GM12878 (cell line): ENCODE measurements around the gene MTMR3. TPM values are rescaled to one million over a fixed set of nuclear protein-coding genes. Genes with fewer than 3 reads are reported as not detected.
A peak's percentile ranks its signal among the peaks of the same experiment; 100 is the strongest.

Source experiments
- ATAC-seq: fragments of 200-7000 bp; cut with Tn5 transposase; 3 replicates; pipeline ENCODE4 v1.9.1; 2020; ENCODE audit warnings: mild to moderate bottlenecking, moderate library complexity
- BruUV-seq: library from RNA; stranded (reverse); fragments of 400-500 nt; replicated peaks from 2 replicates; lab custom pipeline; 2021; lab: Mats Ljungman, UMichigan
- CTCF ChIA-PET: fragments of 300-600 bp; sonication (Branson Sonifier 250); formaldehyde crosslinking; extraction: SDS; loops from one replicate; lab custom pipeline; 2021; ENCODE audit warnings: inconsistent platforms; lab: Yijun Ruan, JAX
- POLR2A ChIA-PET: fragments of 350-600 bp; formaldehyde crosslinking; extraction: SDS; loops from one replicate; lab custom pipeline; 2021; ENCODE audit warnings: inconsistent platforms; lab: Charles Lee
- RAD21 ChIA-PET: fragments of 300-600 bp; sonication (Branson Sonifier 250); formaldehyde crosslinking; loops from one replicate; lab custom pipeline; 2023; ENCODE audit warnings: antibody characterized with exemption; ENCODE audit not compliant: unreplicated experiment; lab: Charles Lee
- SMC1A ChIA-PET: fragments of 300-600 bp; sonication (Branson Sonifier 250); formaldehyde crosslinking; loops from one replicate; lab custom pipeline; 2023; ENCODE audit not compliant: unreplicated experiment, uncharacterized antibody; lab: Charles Lee
- DNase-seq: peaks from one replicate; pipeline ENCODE4 v3.0.0-alpha.2; 2011; ENCODE audit warnings: low read depth, low spot score
- FAIRE-seq: peaks from 3 replicates; lab custom pipeline; 2011; peaks lifted over from hg19 to GRCh38; lab: Jason Lieb, UNC
- H2AFZ ChIP-seq: 2 replicates; pipeline ENCODE4 v1.6.0; 2011; ENCODE audit warnings: low read depth, low read length, control low read depth; ENCODE audit not compliant: control insufficient read depth
- H3K27ac ChIP-seq: 2 replicates; pipeline ENCODE4 v1.5.1; 2011; ENCODE audit warnings: control low read depth; ENCODE audit not compliant: control insufficient read depth, insufficient read depth
- H3K27me3 ChIP-seq, 2 experiments: replicated peaks in 1 of 2; 2 replicates each; pipeline versions ENCODE4 v1.6.0 to v1.6.1; 2011; ENCODE audit warnings: low read length in 1 of 2; ENCODE audit not compliant: control insufficient read depth in 2 of 2, insufficient read depth in 2 of 2
- H3K36me3 ChIP-seq, 2 experiments: 2 replicates each; pipeline ENCODE4 v1.5.1; 2011; ENCODE audit warnings: low read length in 1 of 2; ENCODE audit not compliant: control insufficient read depth in 2 of 2, insufficient read depth in 2 of 2
- H3K4me1 ChIP-seq: 2 replicates; pipeline ENCODE4 v1.6.1; 2011; ENCODE audit warnings: mild to moderate bottlenecking, low read length, moderate library complexity, mixed read lengths; ENCODE audit not compliant: control insufficient read depth, insufficient read depth
- H3K4me2 ChIP-seq: 2 replicates; pipeline ENCODE4 v1.6.0; 2011; ENCODE audit warnings: control low read depth; ENCODE audit not compliant: control insufficient read depth, insufficient read depth
- H3K4me3 ChIP-seq: fragments of 200-600 bp; sonication (generic); 2 replicates; pipeline ENCODE4 v1.5.1; 2016
- H3K79me2 ChIP-seq: 2 replicates; pipeline ENCODE4 v1.6.0; 2011; ENCODE audit warnings: low read length; ENCODE audit not compliant: control insufficient read depth, insufficient read depth
- H3K9ac ChIP-seq: 2 replicates; pipeline ENCODE4 v1.8.0; 2011; ENCODE audit warnings: low read length, control low read depth, mixed read lengths; ENCODE audit not compliant: control insufficient read depth, insufficient read depth
- H3K9me3 ChIP-seq: replicated peaks from 3 replicates; pipeline ENCODE4 v1.5.1; 2011; ENCODE audit warnings: mild to moderate bottlenecking, low read length; ENCODE audit not compliant: control insufficient read depth, insufficient read depth
- H4K20me1 ChIP-seq: 2 replicates; pipeline ENCODE4 v1.6.0; 2011; ENCODE audit not compliant: control insufficient read depth, insufficient read depth
- GATAD2B ChIP-seq: fragments of 450-650 bp; conservative IDR thresholded peaks from 2 replicates; pipeline ENCODE4 v1.6.1; 2017; ENCODE audit warnings: low read depth, mild to moderate bottlenecking, moderate library complexity
- JUNB ChIP-seq: IDR thresholded peaks from 2 replicates; pipeline ENCODE4 v1.6.1; 2016; ENCODE audit warnings: antibody characterized with exemption, mild to moderate bottlenecking
- MXI1 ChIP-seq: fragments of 150-350 bp; IDR thresholded peaks from 2 replicates; pipeline ENCODE4 v1.6.1; 2011; ENCODE audit warnings: low read depth, mild to moderate bottlenecking, inconsistent platforms, low read length, improper control_type of control experiment
- PAX5 ChIP-seq: IDR thresholded peaks from 2 replicates; pipeline ENCODE4 v1.6.1; 2011; ENCODE audit warnings: low read depth, low read length, borderline replicate concordance
- POLR2A ChIP-seq: IDR thresholded peaks from 2 replicates; pipeline ENCODE4 v1.6.1; 2011; ENCODE audit warnings: low read depth, mild to moderate bottlenecking, low read length
- POLR2AphosphoS5 ChIP-seq: IDR thresholded peaks from 2 replicates; pipeline ENCODE4 v1.6.1; 2011; ENCODE audit warnings: mild to moderate bottlenecking, low read length, inconsistent platforms
- REST ChIP-seq: IDR thresholded peaks from 2 replicates; pipeline ENCODE4 v1.6.1; 2012; ENCODE audit warnings: mild to moderate bottlenecking, low read depth, low read length
- RUNX3 ChIP-seq: IDR thresholded peaks from 2 replicates; pipeline ENCODE4 v1.6.1; 2012; ENCODE audit warnings: low read length, inconsistent platforms
- SIN3A ChIP-seq: IDR thresholded peaks from 2 replicates; pipeline ENCODE4 v1.6.1; 2012; ENCODE audit warnings: low read depth, low read length, improper control_type of control experiment
- STAT3 ChIP-seq: IDR thresholded peaks from 2 replicates; pipeline ENCODE4 v1.6.1; 2011; ENCODE audit warnings: low read depth, low read length, improper control_type of control experiment
- YY1 ChIP-seq: IDR thresholded peaks from 2 replicates; pipeline ENCODE4 v1.6.1; 2011; ENCODE audit warnings: low read depth, mild to moderate bottlenecking, low read length
- ZNF384 ChIP-seq: IDR thresholded peaks from 2 replicates; pipeline ENCODE4 v1.6.1; 2012; ENCODE audit warnings: low read depth, mild to moderate bottlenecking, low read length, improper control_type of control experiment, borderline replicate concordance
- WGBS: methylation state at CpG from one replicate; pipeline ENCODE4 v1.1.6; 2016; ENCODE audit warnings: low lambda C conversion rate; ENCODE audit not compliant: insufficient replicate concordance, insufficient coverage; ENCODE audit errors: missing lambda C conversion rate; 5-methylcytosine and 5-hydroxymethylcytosine counted together
- in situ Hi-C: fragments of 300-500 bp; cut with MboI; formaldehyde crosslinking; loops from 9 replicates; pipeline ENCODE4 v1.14.3; 2018; ENCODE audit warnings: mixed read lengths
- intact Hi-C: fragments of 100-400 bp; cut with micrococcal nuclease; formaldehyde crosslinking; loops from one replicate; pipeline ENCODE4 v1.14.2; 2022; ENCODE audit not compliant: unreplicated experiment
- polyA plus RNA-seq, 11 experiments: library from polyadenylated mRNA; depleted of rRNA in 4 of 11; unstranded in 6 of 11; stranded (reverse) in 5 of 11; fragments of >200 nt; fragmentation: Nextera tagmentation in 4 of 11; fragmentation: Illumina TruSeq in 1 of 11; extraction: Ambion mirVana in 4 of 11; extraction: Trizol in 1 of 11; gene quantifications; 1 replicate in 1 of 11; 2 replicates in 10 of 11; pipeline versions ENCODE4 v1.2.1 to v1.2.3, GENCODE V29; 2011 to 2016; ENCODE audit warnings: inconsistent platforms in 2 of 11, missing spikeins in 2 of 11, low read depth in 1 of 11
- total RNA-seq, 4 experiments: library from RNA; depleted of rRNA in 3 of 4; stranded (reverse); fragments of >200 nt in 3 of 4; fragmentation: Illumina TruSeq in 1 of 4; extraction: Trizol in 1 of 4; gene quantifications; 2 replicates each; pipeline versions ENCODE4 v1.2.1 to v1.2.3, GENCODE V29; 2013 to 2021

Gene MTMR3
- total and polyA plus RNA-seq, 10 of the 15 experiments (the other 5 are each of a cell fraction or from before 2014, with no cell fraction given), result 1.4 to 23.7 (median 10.6) TPM

GRCh38 chr22:29932136-29932535 is 49.2 kb downstream of the MTMR3 start:
- DNase-seq, result no peak
- no peaks in the 10 kb centered on the region; the same call in 2 of the 3 replicates for H3K9me3 ChIP-seq
- H3K27ac ChIP-seq, result no peak overlapping the region; the same call in 1 of the 2 replicates
- CTCF ChIA-PET, result interaction anchor here (0.7 to 1.7 kb wide), 2 partner anchors 20 to 74 kb away, joined by 3 to 7 read pairs; no protein-coding TSS in a partner anchor
- peak; percentile 87 for ATAC-seq
- no peaks in the 10 kb centered on the region for H4K20me1 ChIP-seq
- no peaks in the 10 kb centered on the region for H3K36me3 ChIP-seq
- peak overlapping the region; percentile 59 for H3K4me2 ChIP-seq
- no peaks in the 10 kb centered on the region for H3K27me3 ChIP-seq
- POLR2A ChIA-PET, result no interaction called here
- intact Hi-C loops, result no loop called here
- H3K4me3 ChIP-seq, result no peak overlapping the region
- RAD21 ChIA-PET, result no interaction called here
- BruUV-seq, result no TSS peak
- H3K9ac ChIP-seq, result peak overlapping the region; percentile 2; the same call in 1 of the 2 replicates
- FAIRE-seq, result peak; percentile 78
- H3K4me1 ChIP-seq, result no peaks in the 10 kb centered on the region
- in situ Hi-C loops, result no loop called here
- H3K79me2 ChIP-seq, result peaks cover 5% of the 10 kb centered on the region
- no peak for TF ChIP-seq YY1
- TF ChIP-seq, all 136 proteins: peak for 0
- SMC1A ChIA-PET, result interaction anchor here (0.7 to 1.2 kb wide), 4 partner anchors 10 to 109 kb away, joined by 3 read pairs; no protein-coding TSS in a partner anchor
- 38% methylated on average over 2 of the region's 2 CpGs for WGBS
- no peak overlapping the region; the same call in 1 of the 2 replicates for H2AFZ ChIP-seq

DNA sequence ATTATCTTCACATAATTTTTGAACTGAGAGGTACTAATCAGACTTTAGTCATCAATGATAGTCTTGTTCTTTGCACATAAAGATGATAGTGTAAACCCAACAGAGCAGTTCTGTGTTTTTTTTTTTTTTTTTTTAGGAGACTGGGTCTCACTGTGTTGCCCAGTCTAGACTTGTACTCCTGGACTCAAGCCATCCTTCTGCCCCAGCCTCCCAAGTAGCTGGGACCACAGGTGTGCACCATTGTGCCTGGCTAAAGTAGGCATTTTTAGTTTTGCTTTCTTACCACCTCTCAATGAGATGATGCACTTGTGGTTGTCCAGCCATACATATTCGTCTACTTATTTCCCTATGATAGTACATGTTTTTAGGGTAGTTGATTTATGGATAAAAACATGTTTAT is 50.6 kb downstream of the MTMR3 start:
- Histone ChIP-seq H4K20me1 (no peaks in the 10 kb centered on the region), H3K4me2 (no peak overlapping the region), H3K4me3 (no peak overlapping the region), H2AFZ (no peak overlapping the region), H3K79me2 (peaks cover 8% of the 10 kb centered on the region), H3K27ac (no peak overlapping the region), H3K36me3 (no peaks in the 10 kb centered on the region), H3K4me1 (peaks cover 7% of the 10 kb centered on the region), H3K9ac (no peak overlapping the region), H3K9me3 (no peaks in the 10 kb centered on the region), H3K27me3 (no peaks in the 10 kb centered on the region)
- BruUV-seq, result no TSS peak
- intact Hi-C loops, result no loop called here
- POLR2A ChIA-PET, result no interaction called here
- RAD21 ChIA-PET, result no interaction called here
- in situ Hi-C loops, result no loop called here
- CTCF ChIA-PET, result no interaction called here
- 100% methylated on average over 1 of the region's 1 CpG for whole genome bisulfite sequencing
- DNase-seq (no peak), FAIRE-seq (no peak), ATAC-seq (no peak)
- SMC1A ChIA-PET, result interaction anchor here (0.8 kb wide), 1 partner anchor 63 kb away, joined by 3 read pairs; no protein-coding TSS in a partner anchor
- TF ChIP-seq SIN3A, result no peak
- TF ChIP-seq RUNX3, result no peak
- no peak for TF ChIP-seq JUNB
- TF ChIP-seq ZNF384, result no peak
- TF ChIP-seq POLR2AphosphoS5, result no peak
- TF ChIP-seq PAX5, result no peak
- TF ChIP-seq GATAD2B, result no peak
- TF ChIP-seq REST, result no peak
- TF ChIP-seq POLR2A, result no peak
- TF ChIP-seq STAT3, result no peak
- no peak for TF ChIP-seq MXI1
